Measurements from ENCODE around the gene CMAS. TPM values are rescaled to one million over a fixed set of nuclear protein-coding genes. Genes with fewer than 3 reads are reported as not detected.
"Not testable (repeated sequence)": the region's sequence is repeated elsewhere in the genome, so short reads cannot be mapped to it uniquely, and the experiment has no call there.

CMAS gene
- total RNA-seq, result 10 to 100 TPM; 26.8 to 30.8 (median 27.1) TPM

GRCh38 chr12:22046090-22046967, at the start of gene CMAS:
TSS of gene CMAS (plus strand) at chr12:22046218. CDS start at chr12:22046304, 86 bp downstream.
- Mint-ChIP-seq H3K4me1 (ENCODE audit: low read depth) (peaks cover 40% of the 10 kb centered on the region), H3K27me3 (ENCODE audit: low read depth) (no peaks in the 10 kb centered on the region), H3K9me3 (no peaks in the 10 kb centered on the region), H3K4me3 (peak within 1 kb of the TSS; percentile 89), H3K36me3 (ENCODE audit: insufficient read depth) (peaks cover 3% of the 10 kb centered on the region)
- ATAC-seq (peak; percentile 91 to 92), DNase-seq (peak; percentile 75)

GRCh38 chr12:21998295-21998694, 47.7 kb upstream of the CMAS start:
- ATAC-seq (no peak), DNase-seq (no peak)
- H3K36me3 Mint-ChIP-seq (ENCODE audit: insufficient read depth), result no peaks in the 10 kb centered on the region
- peaks cover under 1% of the 10 kb centered on the region for H3K4me1 Mint-ChIP-seq (ENCODE audit: low read depth)
- H3K27me3 Mint-ChIP-seq (ENCODE audit: low read depth), result peaks cover 2% of the 10 kb centered on the region
- H3K4me3 Mint-ChIP-seq, result no peak overlapping the region
- no peaks in the 10 kb centered on the region for H3K9me3 Mint-ChIP-seq

- Mint-ChIP-seq H3K4me1 (ENCODE audit: low read depth) (no peaks in the 10 kb centered on the region), H3K4me3 (no peak overlapping the region), H3K36me3 (ENCODE audit: insufficient read depth) (no peaks in the 10 kb centered on the region), H3K27me3 (ENCODE audit: low read depth) (peaks cover 2% of the 10 kb centered on the region), H3K9me3 (no peaks in the 10 kb centered on the region)
- no peak for ATAC-seq
- no peak for DNase-seq
These were observed 47.2 kb upstream of the CMAS start for GRCh38 chr12:21998782-21999181.

- H3K9me3 Mint-ChIP-seq, result no peaks in the 10 kb centered on the region
- no peaks in the 10 kb centered on the region for H3K36me3 Mint-ChIP-seq (ENCODE audit: insufficient read depth)
- no peaks in the 10 kb centered on the region for H3K27me3 Mint-ChIP-seq (ENCODE audit: low read depth)
- no peak for DNase-seq
- no peaks in the 10 kb centered on the region for H3K4me1 Mint-ChIP-seq (ENCODE audit: low read depth)
- no peak for ATAC-seq
- H3K4me3 Mint-ChIP-seq, result no peak overlapping the region
These were observed 43.6 kb upstream of the CMAS start for GRCh38 chr12:22002430-22002829.

GRCh38 chr12:22007794-22008193, 38.2 kb upstream of the CMAS start:
- H3K27me3 Mint-ChIP-seq (ENCODE audit: low read depth), result not testable (repeated sequence)

GRCh38 chr12:22008196-22008595, 37.8 kb upstream of the CMAS start:
- no peaks in the 10 kb centered on the region for H3K9me3 Mint-ChIP-seq
- ATAC-seq (no peak), DNase-seq (no peak)
- no peak overlapping the region for H3K4me3 Mint-ChIP-seq
- no peaks in the 10 kb centered on the region for H3K4me1 Mint-ChIP-seq (ENCODE audit: low read depth)
- H3K27me3 Mint-ChIP-seq (ENCODE audit: low read depth), result peaks cover 2% of the 10 kb centered on the region
- H3K36me3 Mint-ChIP-seq (ENCODE audit: insufficient read depth), result no peaks in the 10 kb centered on the region

More at GRCh38 chr12:22007794-22008193, 38.2 kb upstream of the CMAS start:
- not testable (repeated sequence) for ATAC-seq; DNase-seq; H3K4me3 Mint-ChIP-seq; H3K9me3 Mint-ChIP-seq; H3K4me1 Mint-ChIP-seq (ENCODE audit: low read depth); H3K36me3 Mint-ChIP-seq (ENCODE audit: insufficient read depth)

GRCh38 chr12:22014041-22014782, 31.8 kb upstream of the CMAS start:
- Mint-ChIP-seq H3K4me3 (no peak overlapping the region), H3K27me3 (ENCODE audit: low read depth) (peaks cover 7% of the 10 kb centered on the region), H3K36me3 (ENCODE audit: insufficient read depth) (no peaks in the 10 kb centered on the region), H3K9me3 (no peaks in the 10 kb centered on the region), H3K4me1 (ENCODE audit: low read depth) (no peaks in the 10 kb centered on the region)
- DNase-seq (no peak), ATAC-seq (no peak)

GRCh38 chr12:22014783-22015144, 31.3 kb upstream of the CMAS start:
- H3K36me3 Mint-ChIP-seq (ENCODE audit: insufficient read depth), result no peaks in the 10 kb centered on the region
- no peak for ATAC-seq
- DNase-seq, result no peak
- peaks cover 7% of the 10 kb centered on the region for H3K27me3 Mint-ChIP-seq (ENCODE audit: low read depth)
- no peak overlapping the region for H3K4me3 Mint-ChIP-seq
- no peaks in the 10 kb centered on the region for H3K4me1 Mint-ChIP-seq (ENCODE audit: low read depth)
- no peaks in the 10 kb centered on the region for H3K9me3 Mint-ChIP-seq

GRCh38 chr12:22016982-22017381, 29.0 kb upstream of the CMAS start:
- no peak for ATAC-seq
- no peaks in the 10 kb centered on the region for H3K36me3 Mint-ChIP-seq (ENCODE audit: insufficient read depth)
- DNase-seq, result no peak
- H3K4me1 Mint-ChIP-seq (ENCODE audit: low read depth), result no peaks in the 10 kb centered on the region
- H3K4me3 Mint-ChIP-seq, result no peak overlapping the region
- H3K27me3 Mint-ChIP-seq (ENCODE audit: low read depth), result peaks cover 5% of the 10 kb centered on the region
- H3K9me3 Mint-ChIP-seq, result no peaks in the 10 kb centered on the region

GRCh38 chr12:22018860-22019259, 27.2 kb upstream of the CMAS start:
- peaks cover 3% of the 10 kb centered on the region for H3K27me3 Mint-ChIP-seq (ENCODE audit: low read depth)
- no peak for DNase-seq
- ATAC-seq, result no peak
- H3K9me3 Mint-ChIP-seq, result no peaks in the 10 kb centered on the region
- no peaks in the 10 kb centered on the region for H3K4me1 Mint-ChIP-seq (ENCODE audit: low read depth)
- H3K4me3 Mint-ChIP-seq, result no peak overlapping the region
- no peaks in the 10 kb centered on the region for H3K36me3 Mint-ChIP-seq (ENCODE audit: insufficient read depth)

- H3K4me3 Mint-ChIP-seq, ATAC-seq: not testable (repeated sequence)
These were observed 22.5 kb upstream of the CMAS start for GRCh38 chr12:22023489-22023888.

GRCh38 chr12:22029491-22029890, 16.5 kb upstream of the CMAS start:
- no peaks in the 10 kb centered on the region for H3K36me3 Mint-ChIP-seq (ENCODE audit: insufficient read depth)

More at GRCh38 chr12:22023489-22023888, 22.5 kb upstream of the CMAS start:
- DNase-seq; H3K36me3 Mint-ChIP-seq (ENCODE audit: insufficient read depth); H3K27me3 Mint-ChIP-seq (ENCODE audit: low read depth); H3K4me1 Mint-ChIP-seq (ENCODE audit: low read depth); H3K9me3 Mint-ChIP-seq: not testable (repeated sequence)

GRCh38 chr12:22029991-22030390, 16.0 kb upstream of the CMAS start:
- ATAC-seq (no peak), DNase-seq (no peak)
- Mint-ChIP-seq H3K4me1 (ENCODE audit: low read depth) (peaks cover 6% of the 10 kb centered on the region), H3K27me3 (ENCODE audit: low read depth) (no peaks in the 10 kb centered on the region), H3K9me3 (no peaks in the 10 kb centered on the region), H3K4me3 (no peak overlapping the region), H3K36me3 (ENCODE audit: insufficient read depth) (no peaks in the 10 kb centered on the region)

More at GRCh38 chr12:22029491-22029890, 16.5 kb upstream of the CMAS start:
- H3K27me3 Mint-ChIP-seq (ENCODE audit: low read depth), result no peaks in the 10 kb centered on the region
- no peak for DNase-seq
- no peak overlapping the region for H3K4me3 Mint-ChIP-seq
- no peaks in the 10 kb centered on the region for H3K9me3 Mint-ChIP-seq
- peaks cover 3% of the 10 kb centered on the region for H3K4me1 Mint-ChIP-seq (ENCODE audit: low read depth)
- ATAC-seq, result no peak

- Mint-ChIP-seq H3K9me3 (no peaks in the 10 kb centered on the region), H3K4me1 (ENCODE audit: low read depth) (peaks cover 6% of the 10 kb centered on the region), H3K4me3 (no peak overlapping the region), H3K36me3 (ENCODE audit: insufficient read depth) (no peaks in the 10 kb centered on the region), H3K27me3 (ENCODE audit: low read depth) (no peaks in the 10 kb centered on the region)
- DNase-seq (no peak), ATAC-seq (no peak)
These were observed 13.3 kb upstream of the CMAS start for GRCh38 chr12:22032732-22033131.
